ENCODE data around the gene NRXN3.

The NRXN3 gene

DNA sequence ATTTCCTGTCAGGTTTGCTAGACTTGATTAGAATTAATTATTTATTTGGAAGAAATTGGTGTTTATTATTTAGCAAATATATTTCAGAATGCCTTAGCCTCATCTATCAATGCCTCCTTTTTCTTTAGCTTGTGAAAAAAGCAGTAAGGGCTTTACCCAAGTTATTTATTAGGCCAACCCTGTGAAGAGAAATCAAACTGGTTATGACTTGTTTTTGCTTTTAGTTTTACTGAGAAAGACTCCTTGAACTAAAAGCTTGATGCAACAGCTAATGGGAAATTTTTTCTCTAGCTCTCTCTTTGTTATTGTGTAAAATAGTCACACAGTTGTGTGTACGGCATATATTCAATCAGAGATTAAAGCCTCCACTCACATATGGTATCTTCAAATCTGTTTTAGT is 1734.3 kb downstream of the NRXN3 start:
- DNase-seq (ENCODE audit: low read depth), result no peak

DNA sequence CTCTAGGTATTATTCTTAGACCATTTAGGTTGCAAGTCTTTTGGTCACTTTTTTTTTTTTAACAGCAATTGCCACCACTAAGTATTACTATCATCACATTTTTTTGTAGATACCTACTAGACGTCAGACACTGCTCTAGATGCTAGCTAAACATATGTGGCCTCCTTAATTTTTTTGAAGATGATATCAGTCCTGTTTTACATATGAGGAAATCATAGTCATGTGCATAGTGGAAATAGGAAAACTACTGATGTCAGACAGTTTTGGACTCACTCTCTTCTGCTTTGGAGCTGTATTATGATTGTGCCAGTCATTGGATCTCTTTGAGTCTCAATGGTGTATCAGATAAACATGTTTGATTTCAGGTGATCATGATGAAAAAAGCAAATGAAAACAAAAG is 1736.8 kb downstream of the NRXN3 start:
- no peak for DNase-seq (ENCODE audit: low read depth)

DNA sequence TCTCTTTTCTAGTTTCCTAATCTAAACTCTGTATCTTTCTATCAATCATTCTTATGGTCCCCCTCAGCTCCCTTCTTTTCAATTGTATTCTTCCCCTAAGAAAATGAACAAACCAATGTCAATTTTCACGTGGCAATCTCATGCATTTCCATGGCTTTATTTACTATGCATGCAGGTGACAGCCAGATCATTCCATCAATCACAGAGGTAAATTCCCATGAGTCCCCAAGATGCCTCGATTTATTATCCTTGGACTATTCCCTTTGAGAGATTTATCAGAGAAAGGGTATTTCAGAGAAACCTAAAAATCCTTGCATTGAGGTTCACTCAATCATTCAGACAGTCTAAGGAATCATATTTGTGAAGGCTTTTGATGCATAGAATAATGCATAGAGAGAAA is 1739.9 kb downstream of the NRXN3 start:
- DNase-seq (ENCODE audit: low read depth), result no peak

DNA sequence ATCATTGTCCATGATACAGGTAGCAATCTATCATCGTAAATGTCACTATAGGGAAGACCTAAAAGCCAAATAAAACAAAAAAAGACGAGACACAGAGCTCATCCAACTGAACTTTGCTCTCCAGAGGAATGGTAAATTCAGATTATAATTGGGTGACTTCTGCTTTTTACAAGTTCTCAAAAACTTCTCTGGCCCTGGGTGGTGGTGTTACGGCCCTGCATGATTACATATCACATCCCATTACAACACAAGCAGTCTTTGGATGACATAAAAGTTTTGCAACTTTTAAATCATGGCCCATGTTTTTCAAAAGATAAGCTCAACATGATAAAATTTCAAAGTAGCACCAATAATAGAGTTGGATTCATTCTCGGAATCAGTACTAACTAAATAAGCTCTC is 1741.6 kb downstream of the NRXN3 start:
- DNase-seq (ENCODE audit: low read depth), result no peak

DNA sequence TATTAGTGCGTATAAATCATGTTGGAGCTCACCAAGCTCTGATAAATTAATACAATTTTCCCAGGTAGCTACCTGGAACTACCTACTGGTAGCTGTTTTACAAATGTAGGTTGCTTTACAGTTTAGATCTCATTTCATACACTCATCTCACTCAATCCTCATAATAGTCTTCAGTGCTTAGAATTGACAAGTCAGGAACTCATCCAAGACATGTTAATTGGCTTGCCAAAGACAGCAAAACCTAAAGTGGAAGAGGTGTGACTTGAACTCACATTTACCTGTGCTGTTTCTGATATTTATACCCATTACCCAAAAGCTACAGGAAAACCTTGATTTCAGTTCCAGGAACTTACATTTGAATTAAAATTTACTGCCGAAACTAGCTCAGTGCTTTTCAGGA is 1744.4 kb downstream of the NRXN3 start:
- no peak for DNase-seq (ENCODE audit: low read depth)

DNA sequence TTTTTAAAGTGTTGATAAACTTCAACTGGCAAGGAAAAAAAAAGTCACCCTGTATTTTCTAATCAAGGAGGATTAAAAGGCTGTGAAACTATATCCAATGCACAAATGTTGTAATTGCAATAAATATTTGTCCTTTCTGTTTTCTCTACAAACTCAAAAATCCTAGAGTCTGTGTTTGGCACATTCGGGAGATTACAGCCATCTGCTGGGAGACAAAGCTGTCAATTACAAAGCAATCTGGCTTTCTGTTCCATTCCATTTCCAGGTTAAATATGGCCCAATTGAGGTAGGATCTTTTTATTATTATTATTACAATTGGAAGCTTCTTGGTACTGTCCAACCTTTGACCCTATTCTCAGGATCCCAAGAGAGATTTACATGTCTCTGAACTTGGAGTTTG is 1745.2 kb downstream of the NRXN3 start:
- no peak for DNase-seq (ENCODE audit: low read depth)

DNA sequence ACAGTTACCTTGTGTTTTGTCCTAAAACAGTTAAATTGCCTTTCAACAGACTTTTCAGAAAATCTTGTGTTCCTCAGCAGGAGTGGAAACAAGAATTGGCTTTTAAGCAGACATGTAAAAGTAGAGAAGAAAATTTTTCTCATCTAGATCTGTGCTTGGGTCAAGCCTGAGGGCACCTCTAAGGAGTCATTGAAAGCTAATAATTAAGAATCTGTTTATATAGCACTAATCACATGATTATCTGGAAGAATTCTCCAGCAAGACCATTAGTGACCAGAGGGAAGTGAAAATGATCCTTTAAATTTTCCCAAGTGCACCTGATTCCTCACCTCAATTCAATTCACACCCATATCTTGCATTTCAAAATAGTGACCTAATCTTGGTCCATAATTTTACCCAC is 1746.1 kb downstream of the NRXN3 start:
- DNase-seq (ENCODE audit: low read depth), result no peak

DNA sequence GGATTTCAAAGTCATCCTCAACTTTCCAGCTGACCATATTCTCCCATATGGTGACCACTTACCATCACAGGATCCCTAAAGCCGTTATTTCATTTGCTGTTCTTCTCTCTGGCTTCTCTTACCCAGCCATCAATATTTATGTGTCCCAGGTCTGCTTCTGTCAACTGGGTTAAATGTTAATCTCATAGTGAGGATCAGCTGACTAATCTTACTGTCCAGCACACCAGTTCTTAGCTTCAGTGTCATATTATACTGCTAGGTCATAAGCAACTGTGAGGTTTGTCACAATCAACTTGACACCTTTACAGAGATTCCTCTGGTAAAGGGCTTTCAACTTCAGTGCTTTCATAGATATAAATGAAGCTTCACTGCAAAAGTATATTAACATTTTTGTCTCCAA is 1746.7 kb downstream of the NRXN3 start:
- DNase-seq (ENCODE audit: low read depth), result no peak
